Neural cell (in vitro differentiated cells): ENCODE results near the gene NOTCH4. TPM values are rescaled to one million over a fixed set of nuclear protein-coding genes. Genes with fewer than 3 reads are reported as not detected.
"Not testable (repeated sequence)": the region's sequence is repeated elsewhere in the genome, so short reads cannot be mapped to it uniquely, and the experiment has no call there.

Experiments used
- H2AFZ ChIP-seq: fragments of 200-600, 300-800 bp; sonication (generic), shearing (Covaris generic); 2 replicates; pipeline ENCODE4 v1.6.0; 2014; ENCODE audit warnings: low read depth, mild to moderate bottlenecking, antibody characterized with exemption, low read length, moderate library complexity
- H3F3A ChIP-seq: fragments of 200-600 bp; shearing (Covaris generic); 2 replicates; pipeline ENCODE4 v1.6.1; 2016; ENCODE audit warnings: mild to moderate bottlenecking, moderate library complexity, mixed read lengths, antibody characterized with exemption, low read length; ENCODE audit not compliant: insufficient read depth, poor library complexity, severe bottlenecking
- H3K27ac ChIP-seq: fragments of 200-600, 300-800 bp; sonication (generic), shearing (Covaris generic); 2 replicates; pipeline ENCODE4 v1.5.1; 2014; ENCODE audit warnings: mild to moderate bottlenecking, low read length, moderate library complexity
- H3K27me3 ChIP-seq: fragments of 300-800, 200-600 bp; sonication (generic), shearing (Covaris generic); 2 replicates; pipeline ENCODE4 v1.6.0; 2014; ENCODE audit warnings: mild to moderate bottlenecking, low read depth, low read length, moderate library complexity; ENCODE audit not compliant: insufficient read depth
- H3K36me3 ChIP-seq: fragments of 300-800, 200-600 bp; sonication (generic), shearing (Covaris generic); 2 replicates; pipeline ENCODE4 v1.5.1; 2014; ENCODE audit warnings: mild to moderate bottlenecking, antibody characterized with exemption, low read length, moderate library complexity; ENCODE audit not compliant: insufficient read depth
- H3K4me2 ChIP-seq: fragments of 300-800, 200-600 bp; sonication (generic), shearing (Covaris generic); 2 replicates; pipeline ENCODE4 v1.6.0; 2014; ENCODE audit warnings: mild to moderate bottlenecking, low read length
- H3K4me3 ChIP-seq: fragments of 300-800, 200-600 bp; sonication (generic), shearing (Covaris generic); 2 replicates; pipeline ENCODE4 v1.5.1; 2014; ENCODE audit warnings: mild to moderate bottlenecking, low read length, moderate library complexity
- H3K79me2 ChIP-seq: fragments of 200-600 bp; shearing (Covaris generic); replicated peaks from 2 replicates; pipeline ENCODE4 v1.6.0; 2014; ENCODE audit warnings: mild to moderate bottlenecking, low read length, moderate library complexity; ENCODE audit not compliant: insufficient read depth
- H3K9ac ChIP-seq: fragments of 300-800, 200-600 bp; sonication (generic), shearing (Covaris generic); 2 replicates; pipeline ENCODE4 v1.6.1; 2016; ENCODE audit warnings: mild to moderate bottlenecking, low read length, mixed read lengths
- H3K9me2 ChIP-seq: fragments of 200-600 bp; shearing (Covaris generic); 2 replicates; pipeline ENCODE4 v1.6.1; 2016; ENCODE audit warnings: mild to moderate bottlenecking, low read length, mixed read lengths; ENCODE audit not compliant: insufficient read depth
- H3K9me3 ChIP-seq: fragments of 200-600, 300-800 bp; sonication (generic), shearing (Covaris generic); 2 replicates; pipeline ENCODE4 v1.6.1; 2016; ENCODE audit warnings: mild to moderate bottlenecking, mixed run types, low read length, moderate library complexity, mixed read lengths
- H4K20me1 ChIP-seq: fragments of 200-600 bp; shearing (Covaris generic); 2 replicates; pipeline ENCODE4 v1.6.1; 2016; ENCODE audit warnings: mild to moderate bottlenecking, mixed run types; ENCODE audit not compliant: insufficient read depth
- CTCF ChIP-seq: fragments of 450-650 bp; IDR thresholded peaks from 2 replicates; pipeline ENCODE4 v1.5.1; 2014; ENCODE audit warnings: antibody characterized with exemption, mild to moderate bottlenecking, moderate library complexity; ENCODE audit not compliant: poor library complexity, severe bottlenecking
- EP300 ChIP-seq: fragments of 450-650 bp; conservative IDR thresholded peaks from 2 replicates; pipeline ENCODE4 v1.6.1; 2014; ENCODE audit warnings: antibody characterized with exemption, mild to moderate bottlenecking, moderate library complexity; ENCODE audit not compliant: poor library complexity, severe bottlenecking
- EZH2 ChIP-seq: fragments of 200-600, 300-800 bp; shearing (Covaris generic), sonication (generic); IDR thresholded peaks from 2 replicates; pipeline ENCODE4 v1.6.1; 2014; ENCODE audit warnings: antibody characterized with exemption, low read length, borderline replicate concordance, mild to moderate bottlenecking; ENCODE audit not compliant: insufficient read depth, poor library complexity, severe bottlenecking
- MXI1 ChIP-seq: fragments of 450-650 bp; conservative IDR thresholded peaks from 2 replicates; pipeline ENCODE4 v1.6.1; 2014; ENCODE audit warnings: antibody characterized with exemption, mild to moderate bottlenecking; ENCODE audit not compliant: poor library complexity, severe bottlenecking
- POLR2AphosphoS5 ChIP-seq: IDR thresholded peaks from 2 replicates; pipeline ENCODE4 v1.6.1; 2012
- RAD21 ChIP-seq: fragments of 450-650 bp; conservative IDR thresholded peaks from 2 replicates; pipeline ENCODE4 v1.6.1; 2014; ENCODE audit warnings: antibody characterized with exemption, mild to moderate bottlenecking, moderate library complexity
- REST ChIP-seq: IDR thresholded peaks from 2 replicates; pipeline ENCODE4 v1.6.1; 2012; ENCODE audit warnings: borderline replicate concordance
- SMC3 ChIP-seq: fragments of 450-650 bp; conservative IDR thresholded peaks from 2 replicates; pipeline ENCODE4 v1.6.1; 2014; ENCODE audit warnings: antibody characterized with exemption, mild to moderate bottlenecking, moderate library complexity; ENCODE audit not compliant: poor library complexity
- TAF1 ChIP-seq: IDR thresholded peaks from 2 replicates; pipeline ENCODE4 v1.6.1; 2012; ENCODE audit warnings: low read depth
- polyA minus RNA-seq: library from RNA; depleted of rRNA, polyadenylated mRNA; stranded (reverse); fragments of >200 nt; gene quantifications from 2 replicates; pipeline ENCODE4 v1.2.3, GENCODE V29; 2014
- polyA plus RNA-seq: library from polyadenylated mRNA; depleted of rRNA; stranded (reverse); fragments of >200 nt; gene quantifications from 2 replicates; pipeline ENCODE4 v1.2.3, GENCODE V29; 2014

NOTCH4 gene
- polyA plus RNA-seq (5.5 and 5.7 TPM in 2 replicates), polyA minus RNA-seq (8.6 and 8.8 TPM in 2 replicates)

GRCh38 chr6:32223258-32224235 lies at the start of gene NOTCH4:
NOTCH4 (minus strand) TSS chr6:32224067; CDS start chr6:32223928, 139 bp downstream.
- no peaks in the 10 kb centered on the region for H3F3A ChIP-seq
- no peak within 1 kb of the TSS for H3K4me2 ChIP-seq
- H3K27me3 ChIP-seq: no peaks in the 10 kb centered on the region
- no peaks in the 10 kb centered on the region for H3K9me2 ChIP-seq
- H3K79me2 ChIP-seq: no peaks in the 10 kb centered on the region
- H3K9ac ChIP-seq: no peak within 1 kb of the TSS
- H2AFZ ChIP-seq: no peak within 1 kb of the TSS
- no peaks in the 10 kb centered on the region for H3K36me3 ChIP-seq
- no peak within 1 kb of the TSS for H3K4me3 ChIP-seq
- no peaks in the 10 kb centered on the region for H3K9me3 ChIP-seq
- no peaks in the 10 kb centered on the region for H4K20me1 ChIP-seq
- no peak within 1 kb of the TSS for H3K27ac ChIP-seq
- no peak for TF ChIP-seq EP300
- no peak for TF ChIP-seq SMC3
- no peak for TF ChIP-seq TAF1
- no peak for TF ChIP-seq MXI1
- no peak for TF ChIP-seq CTCF
- no peak for TF ChIP-seq POLR2AphosphoS5
- TF ChIP-seq EZH2: no peak
- no peak for TF ChIP-seq RAD21
- TF ChIP-seq REST: no peak

- Histone ChIP-seq H3K9ac (no peak overlapping the region), H3K36me3 (no peaks in the 10 kb centered on the region), H4K20me1 (no peaks in the 10 kb centered on the region), H3K79me2 (no peaks in the 10 kb centered on the region), H3K27ac (no peak overlapping the region), H3K4me3 (no peak overlapping the region), H3K4me2 (no peak overlapping the region), H2AFZ (no peak overlapping the region), H3K9me3 (no peaks in the 10 kb centered on the region), H3K9me2 (no peaks in the 10 kb centered on the region), H3K27me3 (no peaks in the 10 kb centered on the region), H3F3A (no peaks in the 10 kb centered on the region)
- TF ChIP-seq RAD21: no peak
- no peak for TF ChIP-seq TAF1
Measured at GRCh38 chr6:32271429-32271828, 47.6 kb upstream of the NOTCH4 start.

- H2AFZ ChIP-seq, H3K4me3 ChIP-seq, H4K20me1 ChIP-seq, H3K9ac ChIP-seq, H3K27ac ChIP-seq, H3K9me2 ChIP-seq, H3K9me3 ChIP-seq, H3F3A ChIP-seq, H3K36me3 ChIP-seq, H3K4me2 ChIP-seq, H3K79me2 ChIP-seq, H3K27me3 ChIP-seq: not testable (repeated sequence)
Measured at GRCh38 chr6:32268459-32268858, 44.6 kb upstream of the NOTCH4 start.
